Activated CD8-positive, alpha-beta memory T cell treated with anti-CD3 and anti-CD28 coated beads, Interleukin-2, amount 50 U/mL, for 4 hours (primary cell): ENCODE measurements around the gene ALKBH4.
A peak's percentile ranks its signal among the peaks of the same experiment; 100 is the strongest.
"Not testable (repeated sequence)": the region's sequence is repeated elsewhere in the genome, so short reads cannot be mapped to it uniquely, and the experiment has no call there.

Source experiments
- DNase-seq: peaks from one replicate; pipeline ENCODE4 v3.0.0-alpha.2; 2020

Gene ALKBH4

GRCh38 chr7:102478314-102479208 lies 13.9 kb upstream of the ALKBH4 start, which contains the start of gene POLR2J:
POLR2J (minus strand) TSS chr7:102478922; CDS start chr7:102478860, 62 bp downstream.
- peak; percentile 99 for DNase-seq

GRCh38 chr7:102474736-102475435 lies 10.2 kb upstream of the ALKBH4 start:
- DNase-seq = not testable (repeated sequence)

GRCh38 chr7:102474116-102474515 lies 9.5 kb upstream of the ALKBH4 start:
- DNase-seq = not testable (repeated sequence)

GRCh38 chr7:102473271-102473991 lies 8.8 kb upstream of the ALKBH4 start:
- no peak for DNase-seq

GRCh38 chr7:102472126-102473041 lies 7.7 kb upstream of the ALKBH4 start:
- DNase-seq = no peak

GRCh38 chr7:102471791-102472125 lies 7.1 kb upstream of the ALKBH4 start:
- no peak for DNase-seq

- no peak for DNase-seq
Measured at GRCh38 chr7:102469972-102470825, 5.5 kb upstream of the ALKBH4 start.

GRCh38 chr7:102469351-102469971 lies 4.8 kb upstream of the ALKBH4 start:
- DNase-seq = no peak

GRCh38 chr7:102468478-102469350 lies 4.1 kb upstream of the ALKBH4 start:
- DNase-seq = no peak

GRCh38 chr7:102467581-102468477 lies 3.2 kb upstream of the ALKBH4 start:
- no peak for DNase-seq

- no peak for DNase-seq
Measured at GRCh38 chr7:102466097-102466496, 1.4 kb upstream of the ALKBH4 start.

- no peak for DNase-seq
Measured at GRCh38 chr7:102463841-102464576, 654 bp downstream of the ALKBH4 start.

- no peak for DNase-seq
Measured at GRCh38 chr7:102460467-102460866, 4.2 kb downstream of the ALKBH4 start.

GRCh38 chr7:102459221-102459844 lies 5.3 kb downstream of the ALKBH4 start:
- no peak for DNase-seq

- no peak for DNase-seq
Measured at GRCh38 chr7:102457352-102457924, 7.2 kb downstream of the ALKBH4 start.

GRCh38 chr7:102456327-102456726 lies 8.3 kb downstream of the ALKBH4 start:
- no peak for DNase-seq

GRCh38 chr7:102455596-102455995 lies 9.1 kb downstream of the ALKBH4 start:
- no peak for DNase-seq
